Adrenal gland (tissue), 12 donors: ENCODE results near the gene IQSEC3. TPM values are rescaled to one million over a fixed set of nuclear protein-coding genes. Genes with fewer than 3 reads are reported as not detected.

Experiments used
- DNase-seq, 7 donors: peaks; one replicate each; pipeline ENCODE4 v3.0.0-alpha.2; 2019 to 2020
- H3K27ac ChIP-seq, 5 donors: fragments of 200-600 bp; sonication (generic) in 4 of 5; 1 replicate in 3 of 5; 2 replicates in 2 of 5; pipeline versions ENCODE4 v1.5.1 to v1.8.0; 2016 to 2020; ENCODE audit warnings: mild to moderate bottlenecking in 1 of 5
- H3K27me3 ChIP-seq: fragments of 200-600 bp; 2 replicates; pipeline ENCODE4 v1.8.0; 2021
- H3K36me3 ChIP-seq, 2 donors: fragments of 200-600 bp; replicated peaks in 1 of 2; 1 replicate in 1 of 2; 2 replicates in 1 of 2; pipeline versions ENCODE4 v1.5.1 to v1.8.0; 2018 to 2022
- H3K4me1 ChIP-seq, 2 donors: fragments of 200-600 bp; replicated peaks in 1 of 2; 1 replicate in 1 of 2; 2 replicates in 1 of 2; pipeline versions ENCODE4 v1.5.1 to v1.8.0; 2018 to 2021
- H3K4me3 ChIP-seq, 4 donors: fragments of 200-600 bp; sonication (generic) in 3 of 4; one replicate each; pipeline ENCODE4 v1.5.1; 2016 to 2018
- H3K9me3 ChIP-seq, 3 donors: fragments of 200-600 bp; sonication (generic) in 1 of 3; replicated peaks in 1 of 3; 1 replicate in 2 of 3; 2 replicates in 1 of 3; pipeline versions ENCODE4 v1.5.1 to v1.8.0; 2016 to 2021
- POLR2A ChIP-seq, 2 donors: fragments of 450-650 bp; IDR thresholded peaks; one replicate each; pipeline ENCODE4 v1.6.1; 2017; ENCODE audit warnings: antibody characterized with exemption in 2 of 2, mild to moderate bottlenecking in 2 of 2, moderate library complexity in 1 of 2
- WGBS, 4 donors: extraction: QIAGEN DNeasy Blood & Tissue Kit in 2 of 4; methylation state at CpG; one replicate each; pipeline versions ENCODE4 v1.1.5 to v1.1.7; 2013 to 2017; 5-methylcytosine and 5-hydroxymethylcytosine counted together
- intact Hi-C, 2 donors: fragments of 100-400 bp; cut with DNase I; formaldehyde crosslinking; loops; one replicate each; pipeline versions ENCODE4 v1.14.1 to v1.15.0; 2022 to 2023
- polyA plus RNA-seq, 3 donors: library from polyadenylated mRNA; stranded (reverse); fragments of 200-250 nt in 2 of 3; fragments of 350-450 nt in 1 of 3; fragmentation: Illumina TruSeq in 1 of 3; extraction: RNeasy Lipid Tissue Mini Kit (QIAGEN cat#74804) in 1 of 3; gene quantifications; one replicate each; pipeline ENCODE4 v1.2.3, GENCODE V29; 2013 to 2014
- total RNA-seq, 9 donors: library from RNA; depleted of rRNA in 4 of 9; stranded (reverse); fragments of >200 nt in 4 of 9; fragments of 120-200 nt in 1 of 9; fragmentation: NEBNext Ultra II Directional in 1 of 9; extraction: Animal tissue kit (Norgen Biotek cat#: 25700) in 1 of 9; gene quantifications; one replicate each; pipeline versions ENCODE4 v1.1.0 to v1.2.4, GENCODE V29; 2013 to 2023
- TF ChIP-seq, protein P1 (sequence below), 6 experiments: fragments of 450-650 bp in 4 of 6; fragments of 200-600 bp in 2 of 6; sonication (generic) in 1 of 6; IDR thresholded peaks; 1 replicate in 5 of 6; 2 replicates in 1 of 6; pipeline versions ENCODE4 v1.5.1 to v1.8.0; 2016 to 2021; ENCODE audit warnings: antibody characterized with exemption in 6 of 6, mild to moderate bottlenecking in 2 of 6, moderate library complexity in 1 of 6
- donor health status: healthy with polysubstance abuse.
- donor health status: Bipolar disorder and iron deficiency.
- donor health status: DM: yes; HTN: yes; CAD: no.
- donor health status: DM: no; HTN: no; CAD: no.
- donor health status: DM: no; HTN: no; CAD: no.
- donor health status: DM: yes; HTN: yes; CAD: no.

The IQSEC3 gene
- total and polyA plus RNA-seq, 12 donors: 0.13 to 6.3 (median 1.00) TPM

DNA sequence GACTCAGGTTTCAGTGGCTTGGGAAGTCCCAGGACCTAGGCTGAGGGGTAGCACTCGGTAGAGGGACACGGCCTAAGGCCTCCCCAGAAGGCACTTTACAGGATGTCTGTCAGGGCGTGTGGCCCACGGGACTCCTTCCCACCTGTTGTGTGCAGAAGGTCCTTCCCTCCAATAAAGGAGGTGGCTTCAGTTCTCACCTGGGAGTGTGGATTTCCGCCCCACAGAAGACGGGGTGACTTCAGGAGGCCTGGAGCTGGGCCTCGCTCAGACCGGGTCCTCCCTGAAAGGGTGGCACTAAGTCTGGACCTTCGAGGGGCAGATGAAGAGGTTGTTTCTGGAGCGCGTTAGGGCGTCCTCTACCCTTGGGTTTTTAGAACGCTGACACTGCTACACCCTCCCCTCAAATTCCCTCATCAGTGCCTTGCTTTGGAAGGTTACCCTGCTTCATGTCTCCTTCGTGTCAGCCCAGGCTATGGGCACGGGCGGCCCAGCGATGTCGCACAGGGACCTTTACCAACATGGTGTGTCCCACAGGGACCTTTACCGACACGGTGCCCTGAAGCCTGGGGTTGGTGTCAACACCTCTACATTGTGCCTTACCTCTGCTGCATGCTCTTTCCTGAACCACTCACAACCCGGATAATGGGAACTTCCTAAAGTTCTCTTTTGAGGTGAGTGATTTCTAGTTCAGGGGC, 140.3 kb downstream of the IQSEC3 start:
- Histone ChIP-seq H3K4me3 (no peak overlapping the region), H3K9me3 (no peaks in the 10 kb centered on the region), H3K36me3 (no peaks in the 10 kb centered on the region), H3K27ac (no peak overlapping the region), H3K4me1 (peaks cover 0 to 5% of the 10 kb centered on the region in 2 donors), H3K27me3 (peaks cover 13% of the 10 kb centered on the region)
- DNase-seq: no peak
- no peak for TF ChIP-seq POLR2A (IDR thresholded peaks at IDR 0.05)
- TF ChIP-seq, protein P1, sequence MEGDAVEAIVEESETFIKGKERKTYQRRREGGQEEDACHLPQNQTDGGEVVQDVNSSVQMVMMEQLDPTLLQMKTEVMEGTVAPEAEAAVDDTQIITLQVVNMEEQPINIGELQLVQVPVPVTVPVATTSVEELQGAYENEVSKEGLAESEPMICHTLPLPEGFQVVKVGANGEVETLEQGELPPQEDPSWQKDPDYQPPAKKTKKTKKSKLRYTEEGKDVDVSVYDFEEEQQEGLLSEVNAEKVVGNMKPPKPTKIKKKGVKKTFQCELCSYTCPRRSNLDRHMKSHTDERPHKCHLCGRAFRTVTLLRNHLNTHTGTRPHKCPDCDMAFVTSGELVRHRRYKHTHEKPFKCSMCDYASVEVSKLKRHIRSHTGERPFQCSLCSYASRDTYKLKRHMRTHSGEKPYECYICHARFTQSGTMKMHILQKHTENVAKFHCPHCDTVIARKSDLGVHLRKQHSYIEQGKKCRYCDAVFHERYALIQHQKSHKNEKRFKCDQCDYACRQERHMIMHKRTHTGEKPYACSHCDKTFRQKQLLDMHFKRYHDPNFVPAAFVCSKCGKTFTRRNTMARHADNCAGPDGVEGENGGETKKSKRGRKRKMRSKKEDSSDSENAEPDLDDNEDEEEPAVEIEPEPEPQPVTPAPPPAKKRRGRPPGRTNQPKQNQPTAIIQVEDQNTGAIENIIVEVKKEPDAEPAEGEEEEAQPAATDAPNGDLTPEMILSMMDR (IDR thresholded peaks at IDR 0.05): no peak
- WGBS, 4 donors: 86 to 90% (median 88%) methylated on average over 19 to 21 of the region's 21 CpGs
- intact Hi-C loops: no loop called here

DNA sequence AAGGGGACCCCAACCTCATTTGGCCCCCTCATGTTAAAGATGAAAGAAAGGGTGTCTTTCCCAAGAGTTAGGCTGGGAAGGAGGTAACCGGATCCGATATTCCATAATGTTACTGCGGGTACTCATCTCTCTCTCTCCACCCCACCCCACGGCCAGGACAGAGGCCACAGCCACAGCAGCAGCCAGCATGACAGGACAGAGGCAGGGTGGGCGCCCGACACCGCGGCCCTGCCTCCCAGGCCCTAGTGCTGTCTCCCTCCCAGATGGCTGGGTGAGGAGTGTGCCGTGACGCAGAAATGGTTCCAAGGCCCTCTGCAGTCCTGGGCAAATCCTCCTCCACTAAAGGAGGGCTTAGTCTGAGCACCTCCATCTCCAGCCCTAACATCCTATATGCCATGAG, 141.2 kb downstream of the IQSEC3 start:
- Histone ChIP-seq H3K27ac (no peak overlapping the region), H3K4me3 (no peak overlapping the region), H3K4me1 (peaks cover 0 to 5% of the 10 kb centered on the region in 2 donors), H3K9me3 (no peaks in the 10 kb centered on the region), H3K27me3 (peaks cover 13% of the 10 kb centered on the region), H3K36me3 (no peaks in the 10 kb centered on the region)
- no peak for DNase-seq
- WGBS, 4 donors: 86 to 90% (median 88%) methylated on average over 6 to 10 of the region's 10 CpGs
- intact Hi-C loops: no loop called here
- TF ChIP-seq POLR2A (IDR thresholded peaks at IDR 0.05): no peak
- TF ChIP-seq, protein P1 (IDR thresholded peaks at IDR 0.05): no peak

DNA sequence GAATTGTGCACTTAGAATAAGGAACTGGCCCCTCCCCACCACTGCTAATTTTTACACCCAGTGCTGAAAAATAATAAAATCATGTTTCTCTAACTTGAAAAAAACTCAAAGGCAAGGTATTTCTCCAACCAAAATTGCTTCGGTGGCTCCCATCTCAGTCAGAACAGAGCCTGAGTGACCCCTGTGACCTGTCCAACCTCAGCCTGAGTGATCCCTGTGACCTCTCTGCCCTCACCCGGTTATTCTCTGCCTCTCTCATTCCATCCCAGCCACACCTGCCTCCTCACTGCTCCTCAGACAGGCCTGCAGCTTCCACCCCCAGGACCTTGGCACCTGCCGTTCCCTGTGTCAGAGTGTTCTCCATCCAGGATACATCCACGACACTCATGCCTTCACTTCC, 142.2 kb downstream of the IQSEC3 start:
- H3K27ac ChIP-seq: no peak overlapping the region
- H3K27me3 ChIP-seq: peaks cover 13% of the 10 kb centered on the region
- no peaks in the 10 kb centered on the region for H3K36me3 ChIP-seq
- WGBS, 4 donors: 68 to 80% (median 72%) methylated on average over 4 of the region's 4 CpGs
- intact Hi-C loops: no loop called here
- H3K9me3 ChIP-seq: no peaks in the 10 kb centered on the region
- no peak for DNase-seq
- H3K4me1 ChIP-seq: peaks cover 0 to 5% of the 10 kb centered on the region in 2 donors
- no peak for TF ChIP-seq POLR2A (IDR thresholded peaks at IDR 0.05)
- no peak overlapping the region for H3K4me3 ChIP-seq

DNA sequence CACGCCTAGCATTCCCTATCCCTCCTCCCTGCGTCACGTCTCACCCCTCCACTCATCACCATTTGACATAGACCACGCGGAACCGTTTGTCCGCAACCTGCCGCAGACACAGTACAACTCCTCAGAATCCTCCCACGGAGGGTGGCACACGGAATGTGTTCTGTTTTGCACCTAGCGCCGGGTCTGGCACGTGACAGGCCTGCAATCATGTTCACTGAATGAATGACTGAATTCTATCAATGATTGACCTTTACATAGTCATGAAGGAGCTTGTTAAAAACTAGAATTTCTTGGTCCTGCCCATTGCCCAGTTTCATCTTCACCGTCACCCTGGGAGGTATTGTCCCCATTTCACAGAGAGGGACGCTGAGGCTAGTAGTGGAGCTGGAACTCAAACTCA, 142.7 kb downstream of the IQSEC3 start:
- WGBS, 4 donors: 79 to 90% (median 87%) methylated on average over 15 of the region's 15 CpGs
- H3K9me3 ChIP-seq: no peaks in the 10 kb centered on the region

More for the DNA sequence above, 142.7 kb downstream of the IQSEC3 start:
- intact Hi-C loops: no loop called here
- Histone ChIP-seq H3K36me3 (no peaks in the 10 kb centered on the region), H3K4me1 (peaks cover 0 to under 1% of the 10 kb centered on the region in 2 donors), H3K27me3 (peaks cover 10% of the 10 kb centered on the region), H3K4me3 (no peak overlapping the region), H3K27ac (no peak overlapping the region)
- TF ChIP-seq, protein P1 (IDR thresholded peaks at IDR 0.05): no peak
- no peak for TF ChIP-seq POLR2A (IDR thresholded peaks at IDR 0.05)
- DNase-seq: no peak
